Measurements from ENCODE around the gene INTS11.

GRCh38 chr1:1330366-1331067 is 6.1 kb upstream of the INTS11 start:
- TF ChIP-seq POLR2AphosphoS5 (IDR thresholded peaks at IDR 0.05; ENCODE audit: low read depth, low read length) = no peak
- TF ChIP-seq YY1 (IDR thresholded peaks at IDR 0.05; ENCODE audit: extremely low read depth, insufficient replicate concordance, low read depth, low read length) = no peak
- no peak for TF ChIP-seq CTCF (IDR thresholded peaks at IDR 0.05 in 2 of 3, conservative IDR thresholded peaks at IDR 0.05 in 1 of 3; ENCODE audit: borderline replicate concordance in 1 of 3, insufficient read depth in 1 of 3, low read depth in 2 of 3, low read length in 2 of 3)
- TF ChIP-seq ATF3 (IDR thresholded peaks at IDR 0.05) = no peak
- TF ChIP-seq CEBPB (IDR thresholded peaks at IDR 0.05; ENCODE audit: low read depth) = no peak
- no peak for TF ChIP-seq EGR1 (IDR thresholded peaks at IDR 0.05; ENCODE audit: low read depth)
- TF ChIP-seq EZH2 (IDR thresholded peaks at IDR 0.05) = no peak
- TF ChIP-seq ZFX (IDR thresholded peaks at IDR 0.05) = no peak
- no peak for TF ChIP-seq SIN3A (IDR thresholded peaks at IDR 0.05; ENCODE audit: low read depth)
- no peak for TF ChIP-seq POLR2A (IDR thresholded peaks at IDR 0.05; ENCODE audit: borderline replicate concordance, extremely low read depth, insufficient read depth, insufficient read length)
- TF ChIP-seq SP1 (IDR thresholded peaks at IDR 0.05; ENCODE audit: low read depth) = no peak
- no peak for TF ChIP-seq ZBTB33 (IDR thresholded peaks at IDR 0.05; ENCODE audit: extremely low read depth, insufficient replicate concordance, low read length)
- TF ChIP-seq SRF (IDR thresholded peaks at IDR 0.05; ENCODE audit: low read depth) = no peak
- no peak for TF ChIP-seq MAX (IDR thresholded peaks at IDR 0.05)

All from HCT116 (cell line).